ENCODE results near the gene PHPT1. TPM values are rescaled to one million over a fixed set of nuclear protein-coding genes. Genes with fewer than 3 reads are reported as not detected.
"Not testable (repeated sequence)": the region's sequence is repeated elsewhere in the genome, so short reads cannot be mapped to it uniquely, and the experiment has no call there.

The PHPT1 gene
- total RNA-seq, 1 donor from 2014 or later = 349 TPM

DNA sequence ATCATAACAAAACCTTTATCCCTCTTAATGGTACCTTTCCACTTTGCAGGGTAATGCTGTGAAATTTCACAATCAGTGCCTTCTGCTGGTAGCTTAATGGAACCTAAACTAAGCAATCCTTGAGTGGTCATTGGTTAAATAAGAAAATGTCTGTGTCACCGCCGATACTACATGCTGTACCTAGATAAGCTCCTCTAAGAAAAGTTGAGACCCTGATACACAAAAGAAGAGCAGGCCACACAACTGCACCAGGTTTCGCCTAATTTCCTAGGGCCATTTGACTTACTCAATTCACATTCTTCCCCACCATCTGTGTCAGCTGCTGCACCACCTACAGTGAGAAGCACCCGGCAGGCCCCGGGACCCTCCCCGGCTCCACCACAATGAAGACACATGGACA is 25.9 kb downstream of the PHPT1 start:
- intact Hi-C loops (cut with micrococcal nuclease) = no loop called here
- Histone ChIP-seq H3K9me3 (replicated peaks) (peaks cover 6% of the 10 kb centered on the region), H3K27me3 (ENCODE audit: low read depth) (no peaks in the 10 kb centered on the region), H3K4me1 (no peaks in the 10 kb centered on the region), H3K4me3 (no peak overlapping the region), H3K27ac (replicated peaks) (no peak overlapping the region), H3K36me3 (no peaks in the 10 kb centered on the region)
- TF ChIP-seq, protein P1, sequence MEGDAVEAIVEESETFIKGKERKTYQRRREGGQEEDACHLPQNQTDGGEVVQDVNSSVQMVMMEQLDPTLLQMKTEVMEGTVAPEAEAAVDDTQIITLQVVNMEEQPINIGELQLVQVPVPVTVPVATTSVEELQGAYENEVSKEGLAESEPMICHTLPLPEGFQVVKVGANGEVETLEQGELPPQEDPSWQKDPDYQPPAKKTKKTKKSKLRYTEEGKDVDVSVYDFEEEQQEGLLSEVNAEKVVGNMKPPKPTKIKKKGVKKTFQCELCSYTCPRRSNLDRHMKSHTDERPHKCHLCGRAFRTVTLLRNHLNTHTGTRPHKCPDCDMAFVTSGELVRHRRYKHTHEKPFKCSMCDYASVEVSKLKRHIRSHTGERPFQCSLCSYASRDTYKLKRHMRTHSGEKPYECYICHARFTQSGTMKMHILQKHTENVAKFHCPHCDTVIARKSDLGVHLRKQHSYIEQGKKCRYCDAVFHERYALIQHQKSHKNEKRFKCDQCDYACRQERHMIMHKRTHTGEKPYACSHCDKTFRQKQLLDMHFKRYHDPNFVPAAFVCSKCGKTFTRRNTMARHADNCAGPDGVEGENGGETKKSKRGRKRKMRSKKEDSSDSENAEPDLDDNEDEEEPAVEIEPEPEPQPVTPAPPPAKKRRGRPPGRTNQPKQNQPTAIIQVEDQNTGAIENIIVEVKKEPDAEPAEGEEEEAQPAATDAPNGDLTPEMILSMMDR (IDR thresholded peaks at IDR 0.05; ENCODE audit: borderline replicate concordance) = no peak
- DNase-seq = no peak

DNA sequence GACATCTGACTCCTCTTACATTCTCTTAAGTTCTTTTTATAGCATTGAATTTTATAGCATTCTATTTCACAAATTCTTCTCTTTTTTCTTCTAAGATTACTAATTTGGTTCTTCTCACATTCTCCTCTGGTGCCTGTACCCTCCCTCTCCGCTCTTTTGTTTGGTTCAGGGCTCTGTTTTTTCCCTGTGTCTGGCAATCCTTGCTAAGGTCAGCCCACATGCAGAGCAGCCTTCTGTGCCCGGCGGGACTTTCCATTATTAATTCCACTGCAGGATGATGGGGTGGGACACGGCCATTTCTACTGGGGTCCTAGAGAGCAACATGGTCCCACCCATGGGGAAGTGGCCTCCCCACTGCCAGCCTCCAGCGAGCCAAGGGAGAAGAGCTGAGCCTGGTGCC is 27.3 kb downstream of the PHPT1 start:
- no peak overlapping the region for H3K27ac ChIP-seq (replicated peaks)

DNA sequence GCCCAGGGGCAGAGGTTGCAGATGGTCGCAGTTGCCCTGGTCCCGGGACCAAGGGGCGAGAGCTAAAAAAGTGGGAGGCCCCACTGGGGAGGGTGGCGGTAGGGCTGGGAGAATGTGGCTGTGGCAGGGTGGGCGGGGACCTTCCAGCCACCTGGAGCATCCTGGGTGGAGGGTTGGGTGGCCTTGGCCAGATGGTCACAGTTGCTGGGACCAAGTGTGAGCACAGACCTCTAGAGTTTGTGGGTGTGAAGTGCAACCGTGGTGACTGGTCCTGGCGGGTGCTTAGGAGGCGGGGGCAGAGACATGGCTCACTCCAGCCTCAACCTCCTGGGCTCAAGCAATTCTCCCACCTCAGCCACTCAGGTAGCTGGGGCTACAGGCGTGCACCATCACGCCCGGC is 31.4 kb downstream of the PHPT1 start:
- DNase-seq = no peak
- intact Hi-C loops (cut with micrococcal nuclease) = loop anchor here (10.0 kb wide), 1 partner anchor 54 kb away; no protein-coding TSS in a partner anchor

More for the DNA sequence above, 27.3 kb downstream of the PHPT1 start:
- TF ChIP-seq, protein P1 (IDR thresholded peaks at IDR 0.05; ENCODE audit: borderline replicate concordance) = no peak
- no peak overlapping the region for H3K4me3 ChIP-seq
- peaks cover 3% of the 10 kb centered on the region for H3K4me1 ChIP-seq
- intact Hi-C loops (cut with micrococcal nuclease) = no loop called here
- H3K27me3 ChIP-seq (ENCODE audit: low read depth) = no peaks in the 10 kb centered on the region
- peaks cover 6% of the 10 kb centered on the region for H3K9me3 ChIP-seq (replicated peaks)
- no peaks in the 10 kb centered on the region for H3K36me3 ChIP-seq
- DNase-seq = no peak

DNA sequence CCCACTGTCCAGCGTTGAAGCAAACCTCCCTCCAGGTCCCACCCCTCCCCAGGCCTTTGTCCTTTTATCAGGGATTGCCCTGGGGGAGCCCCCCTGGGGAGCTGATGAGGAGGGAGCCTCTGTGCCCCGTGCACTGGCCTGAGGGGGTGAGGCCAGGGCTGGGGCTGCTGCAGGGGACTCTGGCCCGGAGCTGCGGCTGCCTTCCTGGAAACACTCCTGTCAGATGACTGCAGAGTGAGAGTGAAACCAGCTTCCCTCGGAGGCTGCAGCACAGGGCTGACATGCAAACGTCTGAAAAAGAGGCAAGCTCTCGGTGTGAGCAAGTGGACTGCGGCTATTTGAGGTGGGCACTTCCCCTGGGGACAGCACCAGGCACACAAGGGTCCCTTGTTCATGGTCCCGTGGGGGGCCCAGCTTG is 32.5 kb downstream of the PHPT1 start:
- intact Hi-C loops (cut with micrococcal nuclease) = loop anchor here (10.0 kb wide), 1 partner anchor 53 kb away; no protein-coding TSS in a partner anchor
- Histone ChIP-seq H3K27ac (replicated peaks) (peak overlapping the region; percentile 53), H3K4me1 (peaks cover 27% of the 10 kb centered on the region), H3K4me3 (peak overlapping the region; percentile 14), H3K36me3 (no peaks in the 10 kb centered on the region), H3K27me3 (ENCODE audit: low read depth) (no peaks in the 10 kb centered on the region), H3K9me3 (replicated peaks) (no peaks in the 10 kb centered on the region)
- no peak for DNase-seq
- TF ChIP-seq, protein P1 (IDR thresholded peaks at IDR 0.05; ENCODE audit: borderline replicate concordance) = no peak

More for the DNA sequence above, 31.4 kb downstream of the PHPT1 start:
- H3K4me1 ChIP-seq = peaks cover 21% of the 10 kb centered on the region
- H3K9me3 ChIP-seq (replicated peaks) = no peaks in the 10 kb centered on the region
- TF ChIP-seq, protein P1 (IDR thresholded peaks at IDR 0.05; ENCODE audit: borderline replicate concordance) = no peak
- no peaks in the 10 kb centered on the region for H3K27me3 ChIP-seq (ENCODE audit: low read depth)
- no peak overlapping the region for H3K27ac ChIP-seq (replicated peaks)
- H3K4me3 ChIP-seq = no peak overlapping the region
- no peaks in the 10 kb centered on the region for H3K36me3 ChIP-seq

DNA sequence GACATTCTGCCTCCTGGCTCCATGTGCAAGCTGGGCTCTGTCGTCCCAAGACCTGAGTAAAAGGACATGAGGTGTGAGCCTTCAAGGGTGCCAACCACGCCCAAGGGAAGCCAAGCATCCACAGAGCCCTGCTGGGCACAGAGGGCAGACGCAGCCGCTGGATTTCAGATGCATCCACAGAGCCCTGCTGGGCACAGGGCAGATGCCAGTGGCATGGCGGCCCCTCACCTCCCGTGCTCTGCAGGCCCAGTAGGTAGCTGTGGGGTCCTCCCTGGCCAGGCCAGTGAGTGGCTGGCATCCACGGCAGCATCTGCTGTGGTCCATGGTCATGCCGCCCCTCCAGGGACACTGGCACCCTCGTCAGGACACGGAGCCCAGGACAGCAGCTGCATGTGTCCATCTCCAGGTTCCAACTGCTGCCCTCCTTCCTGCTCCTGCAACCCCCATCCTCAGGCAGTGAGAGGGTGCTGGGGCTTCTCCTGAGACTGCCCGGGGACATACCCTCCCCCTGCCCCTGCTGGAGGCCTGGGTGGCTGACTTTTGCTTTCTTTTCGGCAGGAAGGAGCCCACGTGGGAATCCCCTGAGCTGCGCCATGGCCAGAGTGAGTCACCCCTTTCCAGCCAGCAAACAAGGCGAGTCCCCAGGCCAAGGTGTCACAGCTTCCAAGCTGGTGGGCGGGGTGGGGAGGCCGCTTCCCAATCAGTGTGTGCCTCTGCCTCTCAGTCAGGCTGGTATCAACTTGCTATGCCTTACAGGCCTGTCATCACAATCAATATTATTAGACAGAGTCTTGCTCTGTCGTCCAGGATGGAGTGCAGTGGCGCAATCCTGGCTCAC is 33.1 kb downstream of the PHPT1 start:
- Histone ChIP-seq H3K27ac (replicated peaks) (peak overlapping the region; percentile 53), H3K9me3 (replicated peaks) (no peaks in the 10 kb centered on the region), H3K4me3 (peak overlapping the region; percentile 14), H3K27me3 (ENCODE audit: low read depth) (no peaks in the 10 kb centered on the region), H3K4me1 (peaks cover 33% of the 10 kb centered on the region), H3K36me3 (no peaks in the 10 kb centered on the region)
- TF ChIP-seq, protein P1 (IDR thresholded peaks at IDR 0.05; ENCODE audit: borderline replicate concordance) = no peak
- intact Hi-C loops (cut with micrococcal nuclease) = loop anchor here (10.0 kb wide), 1 partner anchor 52 kb away; no protein-coding TSS in a partner anchor
- DNase-seq = no peak

DNA sequence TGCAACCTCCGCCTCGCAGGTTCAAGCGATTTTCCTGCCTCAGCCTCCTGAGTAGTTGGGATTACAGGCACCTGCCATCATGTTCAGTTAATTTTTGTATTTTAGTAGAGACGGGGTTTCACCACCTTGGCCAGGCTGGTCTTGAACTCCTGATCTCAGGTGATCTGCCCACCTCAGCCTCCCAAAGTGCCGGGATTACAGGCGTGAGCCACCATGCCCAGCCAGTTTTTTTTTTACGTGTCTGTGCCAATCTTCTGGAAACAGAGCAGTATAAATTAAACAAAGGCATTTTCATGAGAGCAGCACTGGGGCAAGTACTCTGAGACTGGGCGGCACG is 33.7 kb downstream of the PHPT1 start:
- not testable (repeated sequence) for H3K27me3 ChIP-seq (ENCODE audit: low read depth); H3K9me3 ChIP-seq (replicated peaks); DNase-seq; H3K27ac ChIP-seq (replicated peaks); H3K4me3 ChIP-seq; H3K36me3 ChIP-seq
- peaks cover 39% of the 10 kb centered on the region for H3K4me1 ChIP-seq
- intact Hi-C loops (cut with micrococcal nuclease) = loop anchor here (10.0 kb wide), 1 partner anchor 52 kb away; no protein-coding TSS in a partner anchor

DNA sequence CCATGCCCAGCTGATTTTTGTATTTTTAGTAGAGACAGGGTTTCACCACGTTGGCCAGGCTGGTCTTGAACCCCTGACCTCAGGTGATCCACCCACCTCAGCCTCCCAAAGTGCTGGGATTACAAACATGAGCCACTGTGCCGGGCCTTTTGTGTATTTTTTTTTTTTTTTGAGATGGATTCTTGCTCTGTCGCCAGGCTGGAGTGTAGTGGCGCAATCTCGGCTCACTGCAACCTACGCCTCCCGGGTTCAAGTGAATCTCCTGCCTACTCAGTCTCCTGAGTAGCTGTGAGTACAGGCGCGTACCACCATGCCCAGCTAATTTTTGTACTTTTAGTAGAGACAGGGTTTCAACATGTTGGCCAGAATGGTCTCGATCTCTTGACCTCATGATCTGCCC is 34.5 kb downstream of the PHPT1 start:
- H3K4me3 ChIP-seq; H3K36me3 ChIP-seq; H3K27ac ChIP-seq (replicated peaks); H3K9me3 ChIP-seq (replicated peaks); H3K27me3 ChIP-seq (ENCODE audit: low read depth); DNase-seq: not testable (repeated sequence)
- intact Hi-C loops (cut with micrococcal nuclease) = loop anchor here (10.0 kb wide), 1 partner anchor 51 kb away; no protein-coding TSS in a partner anchor
- H3K4me1 ChIP-seq = peaks cover 44% of the 10 kb centered on the region

All from left ventricle myocardium inferior (tissue), 1 donor.